ENCODE data around the gene MAN2B1.
A peak's percentile ranks its signal among the peaks of the same experiment; 100 is the strongest.
"Not testable (repeated sequence)": the region's sequence is repeated elsewhere in the genome, so short reads cannot be mapped to it uniquely, and the experiment has no call there.

The MAN2B1 gene

DNA sequence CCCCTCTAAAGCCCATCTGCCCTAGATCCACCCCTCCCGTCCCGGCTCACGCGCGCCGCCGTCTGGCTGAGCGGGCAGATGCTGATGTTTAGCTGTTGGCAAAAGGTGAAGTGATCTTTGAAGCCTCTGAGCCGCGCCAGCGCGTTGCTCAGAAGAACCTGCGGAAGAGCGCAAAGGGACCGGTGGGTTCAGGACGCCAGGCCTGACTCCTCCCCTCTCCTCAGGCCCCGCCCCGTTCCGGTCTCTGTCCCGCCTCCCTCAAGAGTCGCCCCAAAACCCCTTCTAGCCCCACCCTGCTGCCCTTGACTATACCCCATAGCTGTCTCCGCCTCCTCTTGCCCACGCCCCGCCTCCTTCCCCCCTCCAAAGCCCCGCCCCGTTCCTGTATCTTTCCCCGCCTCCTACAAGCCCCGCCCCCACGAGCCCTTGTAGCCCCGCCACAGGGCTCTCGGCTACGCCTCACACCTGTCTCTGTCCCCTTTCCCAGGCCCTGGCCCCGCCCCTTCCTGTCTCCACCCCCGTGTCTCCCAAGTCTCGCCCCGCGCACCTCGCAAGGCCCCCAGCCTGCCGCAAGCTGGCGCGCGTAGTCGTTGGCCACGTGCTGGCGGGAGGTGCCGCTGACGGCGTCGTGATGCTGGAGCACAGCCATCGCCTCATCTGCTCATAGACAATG is 9.5 kb downstream of the MAN2B1 start:
- no peak for DNase-seq

GRCh38 chr19:12655546-12655945 is 11.0 kb downstream of the MAN2B1 start:
- no peak for DNase-seq

DNA sequence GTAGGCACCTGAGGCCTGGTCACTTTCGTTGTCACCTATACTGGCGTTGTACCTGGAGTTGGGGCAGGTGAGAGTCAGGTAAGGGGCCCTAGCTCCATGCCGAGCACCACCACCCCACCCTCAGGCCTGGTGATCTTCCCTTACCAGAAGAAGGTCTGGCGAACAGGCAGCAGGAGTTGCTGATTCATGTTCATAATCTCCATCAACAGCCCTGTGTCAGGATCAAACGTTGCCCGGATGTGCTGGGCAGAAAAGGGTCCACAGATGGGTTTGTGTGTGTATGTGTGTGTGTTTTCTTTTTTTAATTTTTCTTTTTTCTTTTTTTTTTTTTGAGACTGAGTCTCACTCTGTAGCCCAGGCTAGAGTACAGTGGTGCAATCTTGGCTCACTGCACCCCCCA is 14.3 kb downstream of the MAN2B1 start:
- no peak for DNase-seq

GRCh38 chr19:12649941-12650340 is 16.6 kb downstream of the MAN2B1 start:
- DNase-seq = no peak

GRCh38 chr19:12648088-12648487 is 18.5 kb downstream of the MAN2B1 start:
- DNase-seq = no peak

DNA sequence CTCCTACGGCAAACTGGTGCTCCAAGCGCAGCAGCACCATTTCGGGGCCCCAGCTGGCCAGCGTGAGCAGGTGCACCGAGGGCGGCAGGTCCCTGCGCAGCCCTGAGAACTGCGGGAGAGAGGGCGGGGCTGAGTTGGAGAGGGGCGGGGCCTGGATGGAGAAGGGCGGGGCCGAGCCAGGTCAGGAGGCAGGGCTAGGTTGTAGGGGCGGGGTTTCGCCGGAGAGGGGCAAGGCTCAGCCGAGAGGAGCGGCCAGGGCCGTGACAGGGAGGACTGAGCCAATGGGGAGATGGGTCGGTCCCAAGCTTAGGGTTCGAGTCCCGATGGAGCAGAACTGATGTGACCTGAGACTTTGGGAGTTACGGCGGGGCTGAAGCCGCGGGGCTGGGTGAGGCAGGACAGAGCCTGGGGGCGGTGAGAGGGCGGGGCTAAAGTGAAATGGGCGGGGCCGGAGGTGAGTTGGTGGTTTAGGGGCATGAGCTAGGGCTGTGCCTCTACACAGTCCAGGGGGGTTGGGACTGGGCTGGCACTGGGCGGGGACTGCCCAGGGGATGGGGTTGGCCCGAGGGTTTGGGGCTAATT is 19.0 kb downstream of the MAN2B1 start:
- peak in 1 of 2 donors; percentile 22 for DNase-seq

DNA sequence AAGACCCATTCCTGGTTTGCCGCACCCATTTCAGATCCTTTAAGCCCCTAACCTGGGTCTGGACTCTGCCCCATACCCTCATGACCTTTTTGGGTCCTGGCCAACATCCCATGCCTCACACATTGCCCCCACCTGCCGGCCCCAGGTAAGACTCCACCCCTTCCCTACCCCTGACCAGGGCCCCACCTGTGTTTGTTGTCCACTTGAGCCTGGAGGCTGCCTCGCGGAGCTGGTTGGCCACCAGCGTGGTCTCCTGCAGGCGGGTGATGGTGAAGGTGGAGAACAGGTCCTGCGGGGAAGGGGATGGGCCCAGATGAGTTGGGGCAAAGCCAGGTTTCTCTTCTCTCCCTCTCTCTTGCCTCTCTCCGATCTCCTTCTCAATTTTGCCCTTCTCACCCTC is 19.5 kb downstream of the MAN2B1 start:
- no peak for DNase-seq

- no peak for DNase-seq
Measured at GRCh38 chr19:12646551-12646950, 20.0 kb downstream of the MAN2B1 start.

GRCh38 chr19:12643716-12644115 is 22.8 kb downstream of the MAN2B1 start:
- not testable (repeated sequence) for DNase-seq

DNA sequence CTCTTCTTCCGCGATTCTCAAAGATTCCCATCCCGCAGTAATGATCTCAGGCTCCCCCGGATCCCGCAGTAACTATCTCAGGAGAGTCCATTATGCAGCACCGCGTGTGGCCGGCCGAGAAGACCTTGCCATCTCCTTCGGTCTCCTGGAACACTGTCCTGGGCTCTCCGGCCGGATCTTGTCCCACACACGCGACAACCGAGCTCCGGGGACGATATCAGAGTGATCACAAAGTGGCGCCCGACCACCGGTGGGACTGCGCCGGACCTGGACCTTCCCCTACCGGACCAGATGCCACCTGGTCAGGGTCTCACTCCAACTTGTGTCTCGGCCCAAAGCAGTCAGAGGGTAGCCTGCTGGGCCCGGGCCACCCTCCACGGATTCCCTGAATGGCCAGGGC is 24.0 kb downstream of the MAN2B1 start:
- no peak for DNase-seq

DNA sequence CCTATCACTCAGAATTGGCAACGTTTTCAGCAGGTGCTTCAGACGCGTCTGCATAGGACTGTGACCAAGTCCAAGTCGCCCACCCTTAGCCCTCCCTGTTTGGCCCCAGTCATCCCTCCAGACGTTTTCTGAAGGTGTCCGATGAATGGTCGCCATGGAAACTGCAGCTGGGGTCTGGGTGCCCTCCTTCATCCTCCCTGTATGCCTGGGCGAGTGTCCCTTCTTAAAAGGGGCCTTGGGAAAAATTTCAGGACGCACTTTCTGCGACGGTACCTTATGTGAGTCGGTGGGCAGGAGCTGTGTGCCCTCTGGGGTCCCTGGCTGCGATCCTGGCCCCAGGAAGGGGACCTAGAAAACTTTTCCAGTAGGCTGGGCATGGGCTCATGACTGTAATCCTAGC is 25.1 kb downstream of the MAN2B1 start:
- no peak for DNase-seq

DNA sequence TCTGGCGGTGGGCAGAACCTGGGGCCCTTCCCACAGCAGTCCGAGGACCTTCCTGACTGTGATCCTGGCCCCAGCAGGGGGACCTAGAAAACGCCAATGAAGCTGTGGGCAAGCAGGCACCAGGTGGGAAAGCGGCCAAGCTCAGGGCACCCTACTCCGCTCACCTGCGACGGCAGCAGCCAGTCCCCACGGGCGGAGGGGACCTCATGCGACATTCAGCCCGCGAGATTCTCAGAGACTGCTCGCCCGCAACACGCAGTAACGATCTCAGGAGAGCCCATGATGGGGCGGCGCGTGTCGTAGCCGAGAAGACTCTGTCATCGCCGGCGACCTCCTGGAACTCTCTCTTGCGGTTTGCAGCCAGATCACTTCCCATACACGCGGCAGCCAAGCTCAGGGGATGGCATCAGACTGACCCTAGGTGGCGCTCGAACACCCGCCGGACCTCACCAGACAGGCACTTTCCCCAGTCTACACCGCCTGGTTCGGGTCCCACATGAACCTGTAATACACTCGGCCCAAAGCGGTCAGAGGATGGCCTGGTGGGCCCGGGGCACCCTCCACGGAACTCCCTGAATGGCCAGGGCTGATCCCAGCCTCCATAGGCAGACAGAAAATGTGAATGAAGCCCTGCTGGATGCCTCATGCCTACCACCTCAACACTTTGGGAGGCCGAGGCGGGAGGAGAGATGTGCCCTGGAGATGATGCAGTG is 26.5 kb downstream of the MAN2B1 start:
- peak; percentile 24 to 53 for DNase-seq

DNA sequence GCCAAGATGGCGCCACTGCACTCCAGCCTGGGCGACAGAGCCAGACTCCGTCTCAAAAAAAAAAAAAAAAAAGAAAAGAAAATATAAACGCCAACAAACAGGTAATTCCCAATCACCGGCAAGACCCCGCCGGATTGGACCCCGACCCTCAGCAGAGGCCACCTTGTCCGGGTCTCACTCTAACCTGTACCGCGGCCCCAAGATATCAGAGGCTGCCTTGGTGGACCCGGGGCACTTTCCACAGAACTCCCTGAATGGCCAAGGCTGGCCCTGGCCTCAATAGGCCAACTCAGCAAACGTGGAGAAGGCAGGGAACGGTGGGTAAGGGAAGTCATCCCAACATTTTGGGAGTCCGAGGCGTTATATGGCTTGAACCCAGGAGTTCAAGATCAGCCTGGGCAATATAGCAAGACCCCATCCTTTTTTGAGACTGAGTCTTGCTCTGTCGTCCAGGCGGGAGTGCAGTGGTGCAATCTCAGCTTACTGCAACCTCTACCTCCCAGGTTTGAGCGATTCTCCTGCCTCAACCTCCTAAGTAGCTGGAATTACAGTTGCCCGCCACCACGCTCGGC is 27.8 kb downstream of the MAN2B1 start:
- DNase-seq = no peak

DNA sequence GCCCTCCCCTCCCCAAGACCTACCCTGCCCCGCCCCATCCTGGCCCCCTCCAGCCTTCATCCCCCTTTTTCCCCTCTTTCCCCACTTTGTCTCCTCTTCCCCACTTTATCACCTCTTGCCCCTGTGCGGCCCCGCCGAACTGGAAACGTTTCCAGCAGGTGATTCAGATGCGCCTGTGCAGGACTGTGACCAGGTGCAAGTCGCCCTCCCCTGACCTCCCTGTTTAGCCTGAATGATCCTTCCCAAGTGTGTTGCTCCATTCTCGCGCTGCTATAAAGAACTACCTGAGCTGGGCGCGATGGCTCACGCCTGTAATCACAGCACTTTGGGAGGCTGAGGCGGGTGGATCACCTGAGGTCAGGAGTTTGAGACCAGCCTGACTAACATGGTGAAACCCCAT is 29.9 kb downstream of the MAN2B1 start:
- DNase-seq = no peak

GRCh38 chr19:12629215-12629614 is 37.3 kb downstream of the MAN2B1 start:
- no peak for DNase-seq

DNA sequence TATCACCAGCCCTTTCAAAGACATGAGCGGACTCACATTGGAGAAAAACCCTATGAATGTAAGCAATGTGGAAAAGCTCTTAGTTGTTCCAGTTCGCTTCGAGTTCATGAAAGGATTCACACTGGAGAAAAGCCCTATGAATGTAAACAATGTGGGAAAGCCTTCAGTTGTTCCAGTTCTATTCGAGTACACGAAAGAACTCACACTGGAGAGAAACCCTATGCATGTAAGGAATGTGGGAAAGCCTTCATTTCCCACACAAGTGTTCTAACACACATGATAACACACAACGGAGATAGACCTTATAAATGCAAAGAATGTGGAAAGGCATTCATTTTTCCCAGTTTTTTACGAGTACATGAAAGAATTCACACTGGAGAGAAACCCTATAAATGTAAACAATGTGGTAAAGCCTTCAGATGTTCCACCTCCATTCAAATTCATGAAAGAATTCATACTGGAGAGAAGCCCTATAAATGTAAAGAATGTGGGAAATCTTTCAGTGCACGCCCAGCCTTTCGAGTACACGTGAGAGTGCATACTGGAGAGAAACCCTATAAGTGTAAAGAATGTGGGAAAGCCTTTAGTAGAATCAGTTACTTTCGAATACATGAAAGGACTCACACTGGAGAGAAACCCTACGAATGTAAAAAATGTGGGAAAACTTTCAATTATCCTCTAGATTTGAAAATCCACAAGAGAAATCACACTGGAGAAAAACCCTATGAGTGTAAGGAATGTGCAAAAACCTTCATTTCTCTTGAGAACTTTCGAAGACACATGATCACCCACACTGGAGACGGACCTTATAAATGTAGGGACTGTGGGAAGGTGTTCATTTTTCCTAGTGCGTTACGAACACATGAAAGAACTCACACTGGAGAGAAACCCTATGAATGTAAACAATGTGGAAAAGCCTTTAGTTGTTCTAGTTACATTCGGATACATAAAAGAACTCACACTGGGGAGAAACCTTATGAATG is 38.2 kb downstream of the MAN2B1 start:
- DNase-seq = no peak

GRCh38 chr19:12626958-12627357 is 39.6 kb downstream of the MAN2B1 start:
- DNase-seq = no peak

DNA sequence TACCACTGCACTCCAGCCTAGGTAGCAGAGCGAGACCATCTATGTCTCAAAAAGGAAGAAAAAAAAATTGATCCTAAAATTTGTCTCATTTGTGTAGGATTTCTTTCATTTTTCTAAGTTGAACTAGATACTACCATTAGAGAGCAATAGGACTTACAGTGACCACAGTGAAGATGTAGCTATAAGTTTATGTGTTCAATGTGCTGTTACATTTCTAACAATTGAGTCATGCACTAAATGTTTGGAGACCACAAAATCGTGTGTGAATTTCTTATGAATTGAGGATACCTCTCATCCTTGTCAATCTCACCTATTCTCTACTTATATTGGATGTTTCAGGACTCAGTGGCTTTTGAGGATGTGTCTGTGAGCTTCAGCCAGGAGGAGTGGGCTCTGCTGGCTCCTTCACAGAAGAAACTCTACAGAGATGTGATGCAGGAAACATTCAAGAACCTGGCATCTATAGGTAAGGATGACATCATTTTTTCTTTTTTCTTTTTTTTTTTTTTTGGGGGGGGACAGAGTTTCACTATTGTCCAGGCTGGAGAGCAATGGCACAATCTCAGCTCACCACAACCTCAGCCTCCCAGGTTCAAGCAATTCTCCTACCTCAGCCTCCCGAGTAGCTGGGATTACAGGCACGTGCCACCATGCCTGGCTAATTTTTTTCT is 43.0 kb downstream of the MAN2B1 start:
- no peak for DNase-seq

- DNase-seq = not testable (repeated sequence)
Measured at GRCh38 chr19:12621253-12622024, 45.1 kb downstream of the MAN2B1 start.

GRCh38 chr19:12617646-12618045 is 48.9 kb downstream of the MAN2B1 start:
- no peak for DNase-seq

GRCh38 chr19:12611361-12611699 is 55.2 kb downstream of the MAN2B1 start:
- peak; percentile 28 to 34 for DNase-seq

Measured in hippocampal formation (tissue), 2 donors.